ENCODE measurements around the gene TNFRSF6B.
"Not testable (repeated sequence)": the region's sequence is repeated elsewhere in the genome, so short reads cannot be mapped to it uniquely, and the experiment has no call there.

Gene TNFRSF6B

GRCh38 chr20:63656451-63656850 lies 40.0 kb upstream of the TNFRSF6B start:
- H3K27me3 ChIP-seq (replicated peaks; ENCODE audit: control insufficient read depth, insufficient read depth, low read length, poor library complexity, severe bottlenecking): no peaks in the 10 kb centered on the region
- no peaks in the 10 kb centered on the region for H3K9me3 ChIP-seq (ENCODE audit: control insufficient read depth, low read length)
- H3K4me3 ChIP-seq (ENCODE audit: insufficient read depth, low read depth, low read length, poor library complexity, severe bottlenecking): no peak overlapping the region
- peaks cover 27% of the 10 kb centered on the region for H3K4me1 ChIP-seq (ENCODE audit: control insufficient read depth, insufficient read depth, low read length, poor library complexity, severe bottlenecking)
- no peaks in the 10 kb centered on the region for H3K36me3 ChIP-seq (ENCODE audit: control insufficient read depth, insufficient read depth, low read length)
- DNase-seq: no peak
- no peak overlapping the region for H3K27ac ChIP-seq (ENCODE audit: insufficient read depth, low read length, poor library complexity, severe bottlenecking)

GRCh38 chr20:63657260-63657936 lies 39.1 kb upstream of the TNFRSF6B start:
- DNase-seq: no peak
- Histone ChIP-seq H3K9me3 (ENCODE audit: control insufficient read depth, low read length) (no peaks in the 10 kb centered on the region), H3K4me3 (ENCODE audit: insufficient read depth, low read depth, low read length, poor library complexity, severe bottlenecking) (peak overlapping the region; percentile 97), H3K27me3 (replicated peaks; ENCODE audit: control insufficient read depth, insufficient read depth, low read length, poor library complexity, severe bottlenecking) (no peaks in the 10 kb centered on the region), H3K4me1 (ENCODE audit: control insufficient read depth, insufficient read depth, low read length, poor library complexity, severe bottlenecking) (peaks cover 19% of the 10 kb centered on the region), H3K36me3 (ENCODE audit: control insufficient read depth, insufficient read depth, low read length) (peaks cover 9% of the 10 kb centered on the region), H3K27ac (ENCODE audit: insufficient read depth, low read length, poor library complexity, severe bottlenecking) (peak overlapping the region; percentile 82)

GRCh38 chr20:63657937-63658748 lies 38.3 kb upstream of the TNFRSF6B start, which contains the start of gene RTEL1:
TSS of gene RTEL1 (plus strand) at chr20:63658312. CDS start at chr20:63659403, 1,091 bp downstream.
- H3K4me1 ChIP-seq (ENCODE audit: control insufficient read depth, insufficient read depth, low read length, poor library complexity, severe bottlenecking): peaks cover 19% of the 10 kb centered on the region
- DNase-seq: peak; percentile 71 to 80 (median 77)
- peaks cover 16% of the 10 kb centered on the region for H3K36me3 ChIP-seq (ENCODE audit: control insufficient read depth, insufficient read depth, low read length)
- no peaks in the 10 kb centered on the region for H3K9me3 ChIP-seq (ENCODE audit: control insufficient read depth, low read length)
- H3K4me3 ChIP-seq (ENCODE audit: insufficient read depth, low read depth, low read length, poor library complexity, severe bottlenecking): peak within 1 kb of the TSS; percentile 97
- peak within 1 kb of the TSS; percentile 82 for H3K27ac ChIP-seq (ENCODE audit: insufficient read depth, low read length, poor library complexity, severe bottlenecking)
- no peaks in the 10 kb centered on the region for H3K27me3 ChIP-seq (replicated peaks; ENCODE audit: control insufficient read depth, insufficient read depth, low read length, poor library complexity, severe bottlenecking)

GRCh38 chr20:63658749-63659187 lies 37.7 kb upstream of the TNFRSF6B start:
- Histone ChIP-seq H3K36me3 (ENCODE audit: control insufficient read depth, insufficient read depth, low read length) (peaks cover 22% of the 10 kb centered on the region), H3K27ac (ENCODE audit: insufficient read depth, low read length, poor library complexity, severe bottlenecking) (peak overlapping the region; percentile 82), H3K9me3 (ENCODE audit: control insufficient read depth, low read length) (no peaks in the 10 kb centered on the region), H3K4me1 (ENCODE audit: control insufficient read depth, insufficient read depth, low read length, poor library complexity, severe bottlenecking) (peaks cover 19% of the 10 kb centered on the region), H3K4me3 (ENCODE audit: insufficient read depth, low read depth, low read length, poor library complexity, severe bottlenecking) (peak overlapping the region; percentile 97), H3K27me3 (replicated peaks; ENCODE audit: control insufficient read depth, insufficient read depth, low read length, poor library complexity, severe bottlenecking) (no peaks in the 10 kb centered on the region)
- DNase-seq: no peak

GRCh38 chr20:63659370-63659769 lies 37.1 kb upstream of the TNFRSF6B start:
- Histone ChIP-seq H3K36me3 (ENCODE audit: control insufficient read depth, insufficient read depth, low read length) (peaks cover 25% of the 10 kb centered on the region), H3K4me3 (ENCODE audit: insufficient read depth, low read depth, low read length, poor library complexity, severe bottlenecking) (no peak overlapping the region), H3K27ac (ENCODE audit: insufficient read depth, low read length, poor library complexity, severe bottlenecking) (no peak overlapping the region), H3K9me3 (ENCODE audit: control insufficient read depth, low read length) (no peaks in the 10 kb centered on the region), H3K4me1 (ENCODE audit: control insufficient read depth, insufficient read depth, low read length, poor library complexity, severe bottlenecking) (peaks cover 16% of the 10 kb centered on the region), H3K27me3 (replicated peaks; ENCODE audit: control insufficient read depth, insufficient read depth, low read length, poor library complexity, severe bottlenecking) (no peaks in the 10 kb centered on the region)
- no peak for DNase-seq

GRCh38 chr20:63660174-63660573 lies 36.3 kb upstream of the TNFRSF6B start:
- not testable (repeated sequence) for H3K27ac ChIP-seq (ENCODE audit: insufficient read depth, low read length, poor library complexity, severe bottlenecking); H3K27me3 ChIP-seq (replicated peaks; ENCODE audit: control insufficient read depth, insufficient read depth, low read length, poor library complexity, severe bottlenecking); DNase-seq; H3K9me3 ChIP-seq (ENCODE audit: control insufficient read depth, low read length); H3K4me3 ChIP-seq (ENCODE audit: insufficient read depth, low read depth, low read length, poor library complexity, severe bottlenecking)
- peaks cover 25% of the 10 kb centered on the region for H3K36me3 ChIP-seq (ENCODE audit: control insufficient read depth, insufficient read depth, low read length)
- peaks cover 13% of the 10 kb centered on the region for H3K4me1 ChIP-seq (ENCODE audit: control insufficient read depth, insufficient read depth, low read length, poor library complexity, severe bottlenecking)

- H3K4me1 ChIP-seq (ENCODE audit: control insufficient read depth, insufficient read depth, low read length, poor library complexity, severe bottlenecking): peaks cover 13% of the 10 kb centered on the region
- H3K36me3 ChIP-seq (ENCODE audit: control insufficient read depth, insufficient read depth, low read length): peaks cover 25% of the 10 kb centered on the region
- H3K4me3 ChIP-seq (ENCODE audit: insufficient read depth, low read depth, low read length, poor library complexity, severe bottlenecking): no peak overlapping the region
- no peaks in the 10 kb centered on the region for H3K9me3 ChIP-seq (ENCODE audit: control insufficient read depth, low read length)
- no peak overlapping the region for H3K27ac ChIP-seq (ENCODE audit: insufficient read depth, low read length, poor library complexity, severe bottlenecking)
- DNase-seq: no peak
- H3K27me3 ChIP-seq (replicated peaks; ENCODE audit: control insufficient read depth, insufficient read depth, low read length, poor library complexity, severe bottlenecking): no peaks in the 10 kb centered on the region
These were observed 35.8 kb upstream of the TNFRSF6B start for GRCh38 chr20:63660622-63661021.

- H3K36me3 ChIP-seq (ENCODE audit: control insufficient read depth, insufficient read depth, low read length): peaks cover 28% of the 10 kb centered on the region
These were observed 35.3 kb upstream of the TNFRSF6B start for GRCh38 chr20:63661108-63661507.

GRCh38 chr20:63661959-63662812 lies 34.3 kb upstream of the TNFRSF6B start:
- H3K27ac ChIP-seq (ENCODE audit: insufficient read depth, low read length, poor library complexity, severe bottlenecking): no peak overlapping the region
- H3K27me3 ChIP-seq (replicated peaks; ENCODE audit: control insufficient read depth, insufficient read depth, low read length, poor library complexity, severe bottlenecking): no peaks in the 10 kb centered on the region
- peaks cover 31% of the 10 kb centered on the region for H3K36me3 ChIP-seq (ENCODE audit: control insufficient read depth, insufficient read depth, low read length)
- H3K4me3 ChIP-seq (ENCODE audit: insufficient read depth, low read depth, low read length, poor library complexity, severe bottlenecking): no peak overlapping the region
- H3K9me3 ChIP-seq (ENCODE audit: control insufficient read depth, low read length): no peaks in the 10 kb centered on the region
- DNase-seq: no peak
- peaks cover 13% of the 10 kb centered on the region for H3K4me1 ChIP-seq (ENCODE audit: control insufficient read depth, insufficient read depth, low read length, poor library complexity, severe bottlenecking)

More at GRCh38 chr20:63661108-63661507, 35.3 kb upstream of the TNFRSF6B start:
- no peak overlapping the region for H3K27ac ChIP-seq (ENCODE audit: insufficient read depth, low read length, poor library complexity, severe bottlenecking)
- no peaks in the 10 kb centered on the region for H3K9me3 ChIP-seq (ENCODE audit: control insufficient read depth, low read length)
- peaks cover 13% of the 10 kb centered on the region for H3K4me1 ChIP-seq (ENCODE audit: control insufficient read depth, insufficient read depth, low read length, poor library complexity, severe bottlenecking)
- no peaks in the 10 kb centered on the region for H3K27me3 ChIP-seq (replicated peaks; ENCODE audit: control insufficient read depth, insufficient read depth, low read length, poor library complexity, severe bottlenecking)
- no peak for DNase-seq
- no peak overlapping the region for H3K4me3 ChIP-seq (ENCODE audit: insufficient read depth, low read depth, low read length, poor library complexity, severe bottlenecking)

Measured in effector memory CD4-positive, alpha-beta T cell (primary cell).